GM19240 (cell line): Measurements from ENCODE around the gene RANBP9.

Experiments
- DNase-seq: peaks from one replicate; pipeline ENCODE4 v3.0.0; 2011; ENCODE audit warnings: low spot score; ENCODE audit not compliant: insufficient read length

RANBP9 gene

GRCh38 chr6:13654496-13654895 is 57.1 kb downstream of the RANBP9 start:
- DNase-seq = no peak

DNA sequence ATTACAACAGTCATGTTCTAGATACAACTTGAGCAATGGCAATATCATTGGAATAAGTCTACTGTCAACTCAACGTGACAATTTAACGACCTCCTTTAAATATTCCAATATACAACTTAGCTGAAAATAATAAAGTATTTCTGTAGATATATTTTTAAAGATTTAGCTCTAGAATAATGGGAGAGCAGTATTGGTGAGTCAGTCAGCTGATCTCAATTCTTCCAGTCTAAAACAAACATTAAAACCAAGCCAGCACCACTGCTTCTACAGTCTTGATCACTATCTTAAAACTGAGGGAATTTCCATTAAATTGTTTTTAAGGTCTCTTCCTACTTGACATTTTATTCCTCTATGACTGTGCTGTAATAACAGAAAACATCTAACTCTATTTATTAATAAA is 58.3 kb downstream of the RANBP9 start:
- no peak for DNase-seq

- DNase-seq = no peak
Observed at GRCh38 chr6:13649393-13649792, 62.2 kb downstream of the RANBP9 start.

DNA sequence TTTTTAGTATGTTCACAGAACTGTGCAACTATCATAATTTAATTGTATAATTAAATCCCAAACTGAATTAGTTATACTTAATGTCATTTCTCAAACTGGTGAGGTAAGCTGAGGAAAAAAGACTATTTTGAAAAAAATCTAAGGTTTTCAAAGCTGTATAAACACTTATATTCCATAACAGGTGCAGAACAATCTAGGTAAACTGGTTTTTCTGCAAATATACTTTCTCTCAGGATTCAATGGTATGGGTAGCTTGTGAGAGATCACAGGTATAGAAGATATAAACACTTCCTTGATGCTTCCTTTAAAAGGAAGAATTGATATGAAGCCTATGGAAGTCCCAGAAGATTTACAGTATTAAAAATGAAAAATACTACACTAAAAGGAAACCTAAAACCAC is 62.8 kb downstream of the RANBP9 start:
- DNase-seq = no peak

- no peak for DNase-seq
Observed at GRCh38 chr6:13643125-13643524, 68.5 kb downstream of the RANBP9 start.

DNA sequence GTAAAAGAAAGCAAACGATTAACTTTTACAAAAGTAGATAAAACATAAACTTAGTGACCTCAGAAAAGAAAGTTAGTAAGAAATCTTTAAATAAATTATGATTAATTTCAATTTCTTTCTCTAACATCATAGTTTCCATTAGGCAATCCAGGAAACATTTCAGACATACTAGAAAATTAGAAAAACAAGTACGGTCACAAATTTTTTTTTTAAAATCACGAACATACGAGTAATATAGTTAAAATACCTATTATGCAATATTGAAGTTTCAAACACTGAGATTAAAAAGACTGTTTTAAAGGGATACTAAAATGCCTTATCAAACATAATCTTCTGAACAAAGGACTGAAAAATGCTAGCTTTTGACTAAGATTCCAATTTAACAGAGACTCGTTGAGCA is 70.3 kb downstream of the RANBP9 start:
- no peak for DNase-seq

DNA sequence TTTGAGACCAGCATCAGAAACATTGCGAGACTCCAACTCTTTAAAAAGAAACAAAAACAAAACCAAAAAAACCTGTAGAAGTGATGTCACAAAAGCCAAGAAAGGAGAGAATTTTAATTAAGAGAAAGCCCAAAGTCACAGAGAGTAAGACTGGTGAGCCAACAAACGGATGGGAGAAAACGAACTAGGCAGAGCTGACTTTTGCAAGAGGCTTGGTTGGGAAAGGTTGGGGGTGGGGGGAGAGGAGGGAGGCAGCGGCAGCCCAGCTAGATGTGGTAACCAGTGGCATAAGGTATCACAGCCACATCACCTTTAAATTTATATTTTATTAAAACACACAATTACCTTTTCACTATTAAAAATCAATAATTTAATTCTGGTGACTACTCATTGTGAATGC is 73.0 kb downstream of the RANBP9 start:
- DNase-seq = no peak

DNA sequence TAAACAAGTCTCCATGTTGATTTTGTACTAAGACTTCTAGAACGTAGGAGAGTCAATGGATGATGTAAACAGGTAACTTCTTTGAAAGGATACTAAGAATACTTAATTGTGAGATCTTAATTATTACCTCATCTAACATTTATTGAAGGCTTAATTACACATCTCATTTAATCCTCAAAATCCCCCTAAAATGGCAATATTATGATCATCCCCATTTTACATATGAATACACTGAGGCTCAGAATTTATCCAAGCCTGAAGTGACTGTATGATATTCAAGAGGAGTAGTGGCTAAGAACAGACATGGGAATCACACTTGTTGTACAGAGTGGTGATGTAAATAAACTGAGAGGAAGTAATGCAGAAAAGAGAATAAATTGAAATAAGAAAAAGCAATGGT is 73.6 kb downstream of the RANBP9 start:
- DNase-seq = no peak

GRCh38 chr6:13635948-13636658 is 75.5 kb downstream of the RANBP9 start:
- DNase-seq = no peak

DNA sequence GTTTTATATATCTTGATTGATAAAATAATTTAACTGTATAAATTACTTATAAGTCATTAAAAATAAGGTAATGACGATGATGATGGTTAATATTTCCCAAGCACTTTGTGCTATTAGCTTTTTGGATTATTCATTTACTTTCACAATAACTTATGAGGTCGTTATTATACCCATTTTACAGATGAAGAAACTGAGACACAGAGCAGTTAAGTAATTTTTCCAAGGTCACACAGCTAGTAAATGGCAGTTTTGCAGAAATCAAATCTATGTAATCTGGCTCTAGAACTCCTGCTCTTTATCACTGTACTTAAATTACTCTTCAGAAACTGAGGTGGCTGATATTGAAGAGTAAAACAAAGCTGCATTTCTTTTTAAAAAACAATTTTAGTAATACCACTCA is 78.3 kb downstream of the RANBP9 start:
- no peak for DNase-seq

- no peak for DNase-seq
Observed at GRCh38 chr6:13630499-13630898, 81.1 kb downstream of the RANBP9 start.

DNA sequence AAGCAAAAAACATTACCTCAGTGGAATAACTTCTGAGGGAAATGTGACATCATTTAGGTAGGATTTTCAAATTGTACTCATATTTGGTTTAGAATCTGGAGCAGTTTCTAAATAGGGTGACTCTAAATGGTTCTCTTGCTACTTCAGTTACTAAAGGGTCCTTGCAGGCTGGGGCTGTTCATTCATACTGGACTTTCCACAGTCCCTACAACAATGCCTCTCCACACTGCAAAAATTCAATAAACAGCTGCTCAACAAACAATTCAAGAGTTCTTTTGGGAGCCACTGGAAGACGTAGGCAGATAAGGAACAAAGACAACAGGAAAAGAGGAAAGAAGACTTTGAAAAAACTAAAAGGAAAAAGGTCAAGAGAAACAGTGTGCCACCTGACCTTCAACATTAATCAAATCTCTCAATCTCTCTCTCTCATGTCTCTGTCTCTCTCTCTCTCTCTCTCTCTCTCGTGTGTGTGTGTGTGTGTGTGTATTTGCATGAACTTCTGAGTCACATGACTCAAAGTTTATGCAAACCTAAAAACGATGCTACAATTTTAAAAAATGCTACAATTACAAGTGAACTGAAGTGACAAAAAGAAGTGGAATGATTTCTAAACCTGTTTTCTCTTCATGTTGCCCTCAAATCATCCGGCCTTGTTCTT is 82.0 kb downstream of the RANBP9 start:
- DNase-seq = no peak

DNA sequence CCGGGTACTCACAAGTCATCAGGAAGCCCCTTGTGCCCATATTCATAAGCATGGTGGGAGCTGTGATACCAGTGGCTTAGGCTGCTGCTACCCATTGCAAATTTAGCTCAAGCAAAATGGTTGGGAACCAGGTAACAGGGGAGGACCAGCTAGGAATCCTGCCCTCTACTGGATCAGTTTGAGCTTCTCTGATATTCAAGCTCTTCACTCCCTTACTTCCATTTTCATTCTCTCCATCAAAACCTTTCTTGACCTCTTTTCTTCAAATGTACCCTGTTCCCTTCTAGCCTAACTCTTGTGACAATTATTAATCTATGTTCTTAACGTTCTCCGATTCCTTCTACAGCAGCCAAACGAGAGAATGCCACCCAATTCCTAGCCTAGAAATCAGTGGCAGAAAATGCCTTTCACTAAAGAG is 86.8 kb downstream of the RANBP9 start:
- no peak for DNase-seq

DNA sequence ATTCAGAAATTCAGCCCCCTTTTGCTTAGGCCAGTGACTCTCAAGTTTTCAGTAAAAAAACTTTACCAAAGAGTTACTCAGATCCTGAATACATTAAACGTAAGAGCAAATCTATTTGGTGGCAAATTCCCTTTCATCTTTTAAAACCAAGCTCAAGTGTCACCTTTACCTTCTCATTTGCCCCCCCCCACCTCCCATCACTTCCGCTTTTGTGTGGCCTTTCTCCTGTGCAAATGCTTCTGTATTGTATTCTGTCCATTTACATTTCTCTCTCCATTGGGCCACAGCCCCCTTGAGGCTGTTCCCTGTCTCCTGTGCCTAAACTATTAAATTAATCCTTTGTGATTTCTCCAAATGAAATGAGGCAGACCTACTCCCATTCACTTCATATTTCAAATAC is 94.6 kb downstream of the RANBP9 start:
- DNase-seq = no peak

- DNase-seq = no peak
Observed at GRCh38 chr6:13615792-13616120, 95.9 kb downstream of the RANBP9 start.

DNA sequence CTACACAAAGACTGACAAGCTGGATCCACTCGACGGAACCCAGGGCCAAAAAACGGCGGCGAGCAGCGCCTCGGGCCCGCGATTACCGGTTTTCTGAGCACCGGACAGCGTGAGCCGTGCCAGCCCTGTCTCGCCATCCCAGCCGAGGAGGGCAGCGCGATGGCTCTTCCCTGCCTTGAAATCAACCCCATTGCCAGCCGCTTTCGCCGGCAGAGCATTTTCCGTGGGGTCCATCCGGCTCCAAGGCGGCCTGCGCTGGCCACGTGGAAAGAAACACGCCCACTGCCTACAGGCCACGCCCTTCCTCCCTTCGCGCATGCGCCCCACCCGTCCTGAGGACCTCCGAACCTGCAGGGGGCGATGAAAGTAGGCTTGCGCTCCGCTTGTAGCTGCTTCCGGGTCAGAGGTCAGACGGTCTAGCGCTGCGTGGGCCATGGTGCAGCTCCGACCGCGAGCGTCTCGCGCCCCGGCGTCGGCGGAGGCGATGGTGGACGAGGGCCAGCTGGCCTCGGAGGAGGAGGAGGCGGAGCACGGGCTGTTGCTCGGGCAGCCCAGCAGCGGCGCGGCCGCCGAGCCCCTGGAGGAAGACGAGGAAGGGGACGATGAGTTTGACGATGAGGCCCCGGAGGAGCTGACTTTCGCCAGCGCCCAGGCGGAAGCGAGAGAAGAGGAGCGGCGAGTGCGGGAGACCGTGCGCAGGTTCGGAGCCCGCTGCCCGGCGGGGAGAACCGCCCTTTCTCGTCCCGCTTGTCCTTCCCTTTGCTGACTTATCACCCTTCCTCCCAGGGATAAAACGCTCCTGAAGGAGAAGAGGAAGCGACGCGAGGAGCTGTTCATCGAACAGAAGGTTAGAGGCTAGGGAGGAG is 96.5 kb downstream of the RANBP9 start, which contains the start of gene NOL7:
TSS of gene NOL7 (plus strand) at position 410 of the 866 bp plus-strand sequence. CDS start at position 434, 24 bp downstream.
- DNase-seq = peak; percentile 77

DNA sequence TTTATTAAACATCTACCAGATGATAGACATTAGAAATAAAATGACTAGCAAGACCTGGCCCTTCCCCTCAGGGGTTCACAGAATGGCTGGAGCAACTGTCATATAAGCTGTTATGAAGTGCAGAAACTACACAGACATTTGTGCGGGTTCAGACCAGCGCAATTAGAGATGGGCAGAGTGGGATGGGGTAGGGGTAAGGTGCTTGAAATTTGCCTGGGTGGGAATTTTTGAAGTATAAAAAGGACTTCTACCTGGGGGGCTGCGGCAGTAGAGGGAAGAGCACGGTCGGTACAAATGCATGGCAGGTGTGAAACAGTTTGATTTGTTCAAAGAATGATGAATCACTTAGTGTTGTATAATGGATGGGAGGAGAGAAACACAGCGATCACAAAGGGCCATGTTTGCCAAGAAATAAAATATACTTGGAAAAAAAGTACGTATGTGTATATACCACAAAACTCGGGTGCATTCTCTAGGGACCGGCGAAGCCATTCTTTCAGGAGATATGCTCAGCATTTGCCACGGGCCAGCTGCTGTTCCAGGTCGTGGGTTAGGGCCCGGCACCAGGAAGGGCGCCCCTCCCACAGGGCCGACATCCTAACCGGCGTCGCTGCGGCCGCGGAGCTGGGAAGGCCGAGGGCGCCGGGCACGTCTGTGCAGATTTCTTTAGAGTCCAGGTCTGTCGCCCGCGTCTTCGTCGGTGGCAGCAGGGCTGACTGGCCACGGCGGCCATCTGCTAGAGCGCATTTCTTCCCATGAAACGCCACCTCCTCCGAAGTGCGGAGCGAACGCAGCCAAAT is 97.3 kb downstream of the RANBP9 start:
- DNase-seq = no peak

GRCh38 chr6:13613029-13613594 is 98.5 kb downstream of the RANBP9 start:
- no peak for DNase-seq

DNA sequence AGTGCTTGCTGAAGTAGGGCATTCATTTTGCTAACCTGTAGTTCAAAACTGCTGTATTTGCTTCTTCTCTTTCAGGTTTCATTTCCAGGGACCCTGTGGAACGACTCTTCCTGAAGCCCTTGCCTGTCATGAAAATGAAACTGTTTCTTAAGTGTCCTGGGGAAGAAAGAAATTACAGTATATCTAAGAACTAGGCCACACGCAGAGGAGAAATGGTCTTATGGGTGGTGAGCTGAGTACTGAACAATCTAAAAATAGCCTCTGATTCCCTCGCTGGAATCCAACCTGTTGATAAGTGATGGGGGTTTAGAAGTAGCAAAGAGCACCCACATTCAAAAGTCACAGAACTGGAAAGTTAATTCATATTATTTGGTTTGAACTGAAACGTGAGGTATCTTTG is 99.9 kb downstream of the RANBP9 start:
- no peak for DNase-seq

DNA sequence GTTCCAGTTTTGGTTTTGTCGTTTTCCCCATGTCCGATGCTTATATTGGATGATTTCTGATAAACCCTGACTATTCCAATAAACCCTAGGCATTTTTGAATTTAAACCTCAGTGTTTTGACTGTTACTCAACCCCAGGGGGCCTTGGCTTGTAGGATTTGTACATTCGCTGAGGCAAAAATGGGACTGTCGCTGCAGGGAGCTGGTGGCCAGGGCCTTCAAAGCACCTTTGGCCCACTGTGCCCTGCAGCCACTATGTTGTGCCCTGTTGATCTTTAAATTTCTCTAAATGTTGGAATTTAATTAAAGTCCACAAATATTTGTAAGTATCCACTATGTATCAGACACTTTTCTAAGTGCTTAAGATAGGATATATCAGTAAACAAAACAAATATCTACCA is 106.0 kb downstream of the RANBP9 start:
- DNase-seq = no peak
